K562 (cell line): ENCODE data around the gene MED31.

ENCODE experiments used
- BHLHE40 ChIP-seq: IDR thresholded peaks from 2 replicates; pipeline ENCODE4 v1.6.1; 2011; ENCODE audit warnings: low read length, improper control_type of control experiment
- CCAR2 ChIP-seq: fragments of 200-400 bp; formaldehyde crosslinking; IDR thresholded peaks from 2 replicates; pipeline ENCODE4 v1.6.1; 2017; ENCODE audit warnings: mild to moderate bottlenecking, low read depth, low read length
- KAT7 ChIP-seq: sonication (generic); formaldehyde crosslinking; IDR thresholded peaks from 2 replicates; pipeline ENCODE4 v1.8.0; 2022; ENCODE audit warnings: missing genetic modification reagents, mild to moderate bottlenecking, borderline replicate concordance
- RCOR1 ChIP-seq, 2 experiments: IDR thresholded peaks; 2 replicates each; pipeline ENCODE4 v1.6.1; 2012; ENCODE audit warnings: low read depth in 2 of 2, low read length in 2 of 2, borderline replicate concordance in 1 of 2, improper control_type of control experiment in 1 of 2
- TARDBP ChIP-seq: fragments of 450-650 bp; IDR thresholded peaks from 2 replicates; pipeline ENCODE4 v1.6.1; 2016
- XRCC5 ChIP-seq: fragments of 200-400 bp; formaldehyde crosslinking; IDR thresholded peaks from 2 replicates; pipeline ENCODE4 v1.6.1; 2017; ENCODE audit warnings: low read depth, mild to moderate bottlenecking, low read length
- TF ChIP-seq, protein P1 (sequence below): sonication (generic); formaldehyde crosslinking; IDR thresholded peaks from 2 replicates; pipeline ENCODE4 v1.9.0; 2022; ENCODE audit warnings: mild to moderate bottlenecking, missing genetic modification reagents

DNA sequence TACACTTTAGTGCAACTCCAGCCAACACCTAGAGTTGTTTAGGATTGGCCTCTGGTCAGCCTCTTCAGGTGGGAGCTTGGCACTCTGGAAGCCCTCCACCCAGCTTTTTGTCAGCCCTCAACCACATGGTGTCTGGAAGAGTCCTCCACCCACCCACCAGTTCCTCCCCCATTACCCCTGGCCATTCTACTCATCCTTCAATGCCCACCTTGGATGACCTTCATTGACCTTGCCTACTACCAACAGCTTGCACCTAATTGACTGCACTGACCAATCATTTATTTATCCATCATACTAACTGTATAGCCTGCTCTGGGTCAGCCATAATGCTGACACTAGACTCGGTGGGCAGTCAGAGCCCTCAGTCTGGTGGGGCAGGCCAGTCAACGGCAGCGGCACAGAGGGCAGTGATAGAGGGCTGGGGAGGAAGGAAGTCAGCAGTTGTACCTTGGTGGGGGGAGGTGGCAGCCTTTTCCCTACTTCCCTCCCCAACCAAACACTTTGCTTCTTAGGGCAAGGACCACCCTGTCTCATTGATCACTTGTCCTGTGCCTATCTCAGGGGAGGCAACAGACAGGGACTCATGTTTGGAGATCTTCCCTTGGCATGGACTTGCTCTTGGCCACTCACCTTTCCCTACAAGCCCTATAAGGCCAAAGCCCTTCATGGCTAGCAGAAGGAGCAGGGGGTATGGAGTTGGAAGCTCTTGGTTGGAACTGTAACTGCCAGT is 32.5 kb upstream of the MED31 start:
- TF ChIP-seq, protein P1, sequence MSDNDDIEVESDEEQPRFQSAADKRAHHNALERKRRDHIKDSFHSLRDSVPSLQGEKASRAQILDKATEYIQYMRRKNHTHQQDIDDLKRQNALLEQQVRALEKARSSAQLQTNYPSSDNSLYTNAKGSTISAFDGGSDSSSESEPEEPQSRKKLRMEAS = no peak
- no peak for TF ChIP-seq CCAR2
- no peak for TF ChIP-seq TARDBP
- TF ChIP-seq KAT7 = no peak
- no peak for TF ChIP-seq RCOR1 (IDR thresholded peaks at IDR 0.05; ENCODE audit: borderline replicate concordance in 1 of 2, low read depth in 2 of 2, low read length in 2 of 2)
- no peak for TF ChIP-seq BHLHE40
- TF ChIP-seq XRCC5 = no peak
